NT2/D1 (cell line): ENCODE results near the gene ACKR3.

ENCODE experiments used
- SUZ12 ChIP-seq: IDR thresholded peaks from 2 replicates; pipeline ENCODE4 v1.6.1; 2011; ENCODE audit not compliant: insufficient read length, insufficient read depth; ENCODE audit errors: extremely low read depth
- YY1 ChIP-seq: IDR thresholded peaks from 2 replicates; pipeline ENCODE4 v1.6.1; 2011; ENCODE audit not compliant: insufficient read length, insufficient read depth
- ZNF274 ChIP-seq: IDR thresholded peaks from 2 replicates; pipeline ENCODE4 v1.6.1; 2011; ENCODE audit warnings: mild to moderate bottlenecking, low read depth, low read length

GRCh38 chr2:236582968-236583367, 13.3 kb downstream of the ACKR3 start:
- TF ChIP-seq YY1, result no peak
- TF ChIP-seq ZNF274, result no peak
- TF ChIP-seq SUZ12, result no peak
